ENCODE results near the gene TAOK3. TPM values are rescaled to one million over a fixed set of nuclear protein-coding genes. Genes with fewer than 3 reads are reported as not detected.

The TAOK3 gene
- total RNA-seq, 1 donor from 2014 or later, result 1.1 TPM

DNA sequence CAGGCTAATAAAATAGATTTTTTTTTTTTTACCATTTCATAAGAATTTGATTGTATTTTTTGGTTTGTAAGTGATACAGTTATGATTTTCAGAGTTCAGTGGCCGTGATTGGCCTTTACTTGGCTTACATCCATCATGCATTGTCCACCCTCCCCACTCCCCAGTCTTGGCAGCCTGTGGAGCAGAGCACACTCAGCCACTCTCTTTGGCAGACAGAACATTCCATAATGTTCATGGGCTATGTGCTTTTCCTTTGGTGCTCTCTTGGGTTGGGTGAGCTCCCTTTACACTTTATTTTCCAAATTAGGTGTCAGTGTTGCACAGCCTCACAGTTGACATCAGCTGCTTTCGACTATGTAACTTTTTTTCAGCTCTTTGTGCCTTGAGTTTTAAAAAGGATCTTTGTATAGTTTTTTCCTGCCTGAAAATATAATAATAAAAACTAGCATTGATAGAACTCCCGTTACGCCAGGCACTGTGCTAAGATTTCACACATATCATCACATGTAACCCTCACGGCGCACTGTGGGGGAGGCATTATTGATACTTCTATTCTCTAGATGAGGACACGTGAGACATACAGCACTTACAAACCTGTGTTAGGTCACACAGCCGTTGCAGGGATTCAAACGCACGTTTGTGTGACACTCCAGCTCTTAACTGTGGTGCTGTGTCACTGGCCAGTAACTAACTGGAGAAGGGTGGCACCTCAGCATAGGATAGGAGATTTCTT is 25.2 kb upstream of the TAOK3 start:
- H3F3A ChIP-seq (ENCODE audit: low read depth), result no peaks in the 10 kb centered on the region
- Mint-ChIP-seq H3K27me3 (ENCODE audit: insufficient read depth, low read depth) (no peaks in the 10 kb centered on the region), H3K36me3 (peaks cover 28% of the 10 kb centered on the region), H3K4me1 (no peaks in the 10 kb centered on the region), H3K9me3 (no peaks in the 10 kb centered on the region), H3K4me3 (no peak overlapping the region), H3K27ac (no peak overlapping the region)
- H3K9me3 ChIP-seq (ENCODE audit: low read depth), result no peaks in the 10 kb centered on the region
- no peak for DNase-seq (ENCODE audit: low spot score)
- H3K79me2 ChIP-seq (ENCODE audit: low read depth), result no peaks in the 10 kb centered on the region
- H3K9ac ChIP-seq, result no peak overlapping the region
- no peak overlapping the region for H3K27ac ChIP-seq
- no peak overlapping the region for H3K4me2 ChIP-seq
- H3K4me1 ChIP-seq, result no peaks in the 10 kb centered on the region
- peaks cover 5% of the 10 kb centered on the region for H4K20me1 ChIP-seq (ENCODE audit: low read depth)
- no peak overlapping the region for H2AFZ ChIP-seq (replicated peaks)
- H3K36me3 ChIP-seq, result no peaks in the 10 kb centered on the region
- H3K27me3 ChIP-seq, result no peaks in the 10 kb centered on the region
- no peak overlapping the region for H3K4me3 ChIP-seq
- TF ChIP-seq CTCF (IDR thresholded peaks at IDR 0.05) (no peak), EZH2phosphoT487 (IDR thresholded peaks at IDR 0.05) (no peak), EZH2 (IDR thresholded peaks at IDR 0.05) (no peak)

- Mint-ChIP-seq H3K27ac (no peak overlapping the region), H3K4me3 (no peak overlapping the region), H3K27me3 (ENCODE audit: insufficient read depth, low read depth) (no peaks in the 10 kb centered on the region), H3K9me3 (no peaks in the 10 kb centered on the region), H3K4me1 (no peaks in the 10 kb centered on the region), H3K36me3 (peaks cover 23% of the 10 kb centered on the region)
- H3K27me3 ChIP-seq, result no peaks in the 10 kb centered on the region
- no peak for DNase-seq (ENCODE audit: low spot score)
- H3K4me1 ChIP-seq, result no peaks in the 10 kb centered on the region
- no peak overlapping the region for H3K27ac ChIP-seq
- TF ChIP-seq CTCF (IDR thresholded peaks at IDR 0.05), result no peak
- no peak for TF ChIP-seq EZH2 (IDR thresholded peaks at IDR 0.05)
- TF ChIP-seq EZH2phosphoT487 (IDR thresholded peaks at IDR 0.05), result no peak
- H3K4me3 ChIP-seq, result no peak overlapping the region
- H3K9me3 ChIP-seq (ENCODE audit: low read depth), result no peaks in the 10 kb centered on the region
- H4K20me1 ChIP-seq (ENCODE audit: low read depth), result peaks cover 5% of the 10 kb centered on the region
- no peaks in the 10 kb centered on the region for H3K36me3 ChIP-seq
- no peak overlapping the region for H3K4me2 ChIP-seq
- H3K79me2 ChIP-seq (ENCODE audit: low read depth), result no peaks in the 10 kb centered on the region
- H2AFZ ChIP-seq (replicated peaks), result no peak overlapping the region
- no peaks in the 10 kb centered on the region for H3F3A ChIP-seq (ENCODE audit: low read depth)
- H3K9ac ChIP-seq, result no peak overlapping the region
Measured at GRCh38 chr12:118391836-118392235, 19.1 kb upstream of the TAOK3 start.

DNA sequence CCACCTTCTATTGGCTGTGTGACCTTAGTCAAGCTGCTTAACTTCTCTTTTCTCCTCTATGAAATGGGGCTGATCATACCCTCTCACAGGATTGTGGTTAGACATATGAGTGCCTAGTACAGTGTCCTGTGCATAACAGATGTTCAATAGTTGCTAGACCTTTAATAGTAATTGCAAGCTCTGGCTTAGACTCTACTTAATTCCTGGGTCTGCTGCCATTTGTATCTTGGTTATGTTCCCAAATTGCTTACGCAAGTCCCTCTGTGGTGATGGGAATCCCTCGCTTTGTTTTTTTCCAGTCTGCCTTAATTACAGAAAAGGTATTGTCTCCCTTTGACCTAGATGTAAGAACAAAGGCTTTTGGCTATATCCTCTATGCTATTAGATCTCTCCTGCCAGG is 18.7 kb upstream of the TAOK3 start:
- Mint-ChIP-seq H3K36me3 (peaks cover 21% of the 10 kb centered on the region), H3K9me3 (no peaks in the 10 kb centered on the region)
- TF ChIP-seq CTCF (IDR thresholded peaks at IDR 0.05), result no peak
- no peak for TF ChIP-seq EZH2phosphoT487 (IDR thresholded peaks at IDR 0.05)
- no peak for TF ChIP-seq EZH2 (IDR thresholded peaks at IDR 0.05)

More for the DNA sequence above, 18.7 kb upstream of the TAOK3 start:
- no peaks in the 10 kb centered on the region for H3K27me3 ChIP-seq
- Mint-ChIP-seq H3K4me1 (no peaks in the 10 kb centered on the region), H3K4me3 (no peak overlapping the region), H3K27me3 (ENCODE audit: insufficient read depth, low read depth) (no peaks in the 10 kb centered on the region), H3K27ac (no peak overlapping the region)
- H3K36me3 ChIP-seq, result no peaks in the 10 kb centered on the region
- H3K4me2 ChIP-seq, result no peak overlapping the region
- no peaks in the 10 kb centered on the region for H3K9me3 ChIP-seq (ENCODE audit: low read depth)
- no peak overlapping the region for H2AFZ ChIP-seq (replicated peaks)
- H4K20me1 ChIP-seq (ENCODE audit: low read depth), result peaks cover 5% of the 10 kb centered on the region
- no peak overlapping the region for H3K27ac ChIP-seq
- H3K9ac ChIP-seq, result no peak overlapping the region
- no peaks in the 10 kb centered on the region for H3K4me1 ChIP-seq
- H3K4me3 ChIP-seq, result no peak overlapping the region
- DNase-seq (ENCODE audit: low spot score), result no peak
- H3F3A ChIP-seq (ENCODE audit: low read depth), result no peaks in the 10 kb centered on the region
- H3K79me2 ChIP-seq (ENCODE audit: low read depth), result no peaks in the 10 kb centered on the region
